Measurements from ENCODE around the gene RASL12. TPM values are rescaled to one million over a fixed set of nuclear protein-coding genes. Genes with fewer than 3 reads are reported as not detected.
A peak's percentile ranks its signal among the peaks of the same experiment; 100 is the strongest.

RASL12 gene
- total and polyA plus RNA-seq, 2 experiments from 2014 or later: 4.6 to 6.4 TPM

DNA sequence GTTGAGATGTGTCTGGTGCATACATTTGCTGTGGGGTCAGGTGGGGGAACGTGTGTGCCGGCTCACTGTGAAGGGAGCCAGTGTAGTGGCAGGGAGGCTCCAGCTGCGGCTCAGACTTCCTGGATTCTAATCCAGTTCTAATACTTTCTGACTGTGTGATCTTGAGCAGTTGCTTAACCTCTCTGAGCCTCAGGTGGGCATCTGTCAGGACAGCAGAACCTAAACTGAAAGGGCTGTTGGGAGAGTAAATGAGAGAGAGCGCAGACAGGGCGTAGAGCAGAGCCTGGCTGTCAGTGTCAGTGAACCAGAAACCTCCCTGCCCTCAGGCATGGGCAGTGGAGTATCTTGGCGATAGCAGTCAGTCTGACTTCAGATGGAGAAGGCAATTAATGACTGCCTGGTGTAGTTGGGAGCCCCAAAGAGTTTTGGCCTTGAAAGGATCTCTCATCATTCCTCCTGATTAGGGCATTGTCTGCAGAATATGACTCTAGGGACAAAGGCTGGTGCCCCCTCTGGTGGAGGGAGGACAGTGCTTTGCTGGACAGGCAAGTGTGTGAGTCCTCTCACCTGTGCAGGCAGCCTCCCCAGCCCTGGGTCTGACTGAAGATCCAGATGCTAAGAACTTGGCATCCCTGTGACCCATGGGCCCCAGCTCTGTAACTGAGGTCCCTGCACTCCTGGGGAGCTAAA, 18.3 kb upstream of the RASL12 start:
- no peaks in the 10 kb centered on the region for H4K20me1 ChIP-seq (ENCODE audit: insufficient read depth, poor library complexity, severe bottlenecking)
- TF ChIP-seq EZH2phosphoT487 (IDR thresholded peaks at IDR 0.05; ENCODE audit: low read depth, severe bottlenecking, unreplicated experiment): no peak
- TF ChIP-seq, protein P1, sequence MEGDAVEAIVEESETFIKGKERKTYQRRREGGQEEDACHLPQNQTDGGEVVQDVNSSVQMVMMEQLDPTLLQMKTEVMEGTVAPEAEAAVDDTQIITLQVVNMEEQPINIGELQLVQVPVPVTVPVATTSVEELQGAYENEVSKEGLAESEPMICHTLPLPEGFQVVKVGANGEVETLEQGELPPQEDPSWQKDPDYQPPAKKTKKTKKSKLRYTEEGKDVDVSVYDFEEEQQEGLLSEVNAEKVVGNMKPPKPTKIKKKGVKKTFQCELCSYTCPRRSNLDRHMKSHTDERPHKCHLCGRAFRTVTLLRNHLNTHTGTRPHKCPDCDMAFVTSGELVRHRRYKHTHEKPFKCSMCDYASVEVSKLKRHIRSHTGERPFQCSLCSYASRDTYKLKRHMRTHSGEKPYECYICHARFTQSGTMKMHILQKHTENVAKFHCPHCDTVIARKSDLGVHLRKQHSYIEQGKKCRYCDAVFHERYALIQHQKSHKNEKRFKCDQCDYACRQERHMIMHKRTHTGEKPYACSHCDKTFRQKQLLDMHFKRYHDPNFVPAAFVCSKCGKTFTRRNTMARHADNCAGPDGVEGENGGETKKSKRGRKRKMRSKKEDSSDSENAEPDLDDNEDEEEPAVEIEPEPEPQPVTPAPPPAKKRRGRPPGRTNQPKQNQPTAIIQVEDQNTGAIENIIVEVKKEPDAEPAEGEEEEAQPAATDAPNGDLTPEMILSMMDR (IDR thresholded peaks at IDR 0.05; ENCODE audit: poor library complexity): peak; percentile 42
- no peaks in the 10 kb centered on the region for H3K9me3 ChIP-seq (ENCODE audit: low read depth)
- no peak overlapping the region for H3K27ac ChIP-seq
- DNase-seq (ENCODE audit: low spot score): peak; percentile 8
- peaks cover 66% of the 10 kb centered on the region for H3K4me1 ChIP-seq (ENCODE audit: insufficient read depth)
- WGBS (ENCODE audit: low lambda C conversion rate, missing lambda C conversion rate): 86% methylated on average over 6 of the region's 6 CpGs
- no peak overlapping the region for H2AFZ ChIP-seq
- H3K79me2 ChIP-seq: no peaks in the 10 kb centered on the region
- no peaks in the 10 kb centered on the region for H3K36me3 ChIP-seq (replicated peaks; ENCODE audit: insufficient read depth, low read depth)
- H3K27me3 ChIP-seq: no peaks in the 10 kb centered on the region
- H3K4me2 ChIP-seq: no peak overlapping the region
- no peaks in the 10 kb centered on the region for H3K9me2 ChIP-seq (replicated peaks; ENCODE audit: insufficient read depth)
- H3K4me3 ChIP-seq: no peak overlapping the region

DNA sequence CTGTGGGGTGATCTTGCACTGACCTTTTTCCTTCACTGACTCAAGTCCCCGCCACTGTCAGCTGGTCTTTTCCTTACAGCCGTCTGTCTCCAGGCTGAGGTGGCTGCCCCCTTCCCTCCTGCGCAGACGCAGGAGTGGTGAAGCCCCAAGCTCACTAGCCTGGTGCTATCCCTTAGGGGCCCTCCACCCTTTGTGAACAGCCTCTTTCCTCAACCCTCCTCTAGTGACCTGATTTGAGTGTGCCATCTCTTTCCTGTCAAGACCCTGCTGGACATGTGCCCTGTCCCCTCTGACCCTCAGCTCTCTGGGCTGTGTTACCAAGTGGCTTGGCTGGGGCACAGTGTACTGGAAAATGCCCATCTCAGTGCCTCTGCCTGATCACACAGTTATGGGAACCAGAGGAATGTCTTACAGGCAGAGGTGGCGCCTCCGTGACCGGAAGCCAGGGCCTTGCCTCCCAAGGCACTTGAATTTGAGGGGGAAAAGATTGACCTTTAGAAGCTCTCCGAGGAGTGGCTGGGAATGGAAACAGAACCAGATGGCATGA, 17.5 kb upstream of the RASL12 start:
- DNase-seq (ENCODE audit: low spot score): no peak
- Histone ChIP-seq H3K79me2 (no peaks in the 10 kb centered on the region), H3K4me3 (no peak overlapping the region), H3K27ac (no peak overlapping the region), H3K4me1 (ENCODE audit: insufficient read depth) (peaks cover 64% of the 10 kb centered on the region), H3K9me3 (ENCODE audit: low read depth) (no peaks in the 10 kb centered on the region), H4K20me1 (ENCODE audit: insufficient read depth, poor library complexity, severe bottlenecking) (no peaks in the 10 kb centered on the region), H3K9me2 (replicated peaks; ENCODE audit: insufficient read depth) (no peaks in the 10 kb centered on the region), H3K36me3 (replicated peaks; ENCODE audit: insufficient read depth, low read depth) (no peaks in the 10 kb centered on the region), H3K27me3 (no peaks in the 10 kb centered on the region), H2AFZ (no peak overlapping the region), H3K4me2 (no peak overlapping the region)
- TF ChIP-seq, protein P1 (IDR thresholded peaks at IDR 0.05; ENCODE audit: poor library complexity): no peak
- WGBS (ENCODE audit: low lambda C conversion rate, missing lambda C conversion rate): 79% methylated on average over 8 of the region's 8 CpGs

DNA sequence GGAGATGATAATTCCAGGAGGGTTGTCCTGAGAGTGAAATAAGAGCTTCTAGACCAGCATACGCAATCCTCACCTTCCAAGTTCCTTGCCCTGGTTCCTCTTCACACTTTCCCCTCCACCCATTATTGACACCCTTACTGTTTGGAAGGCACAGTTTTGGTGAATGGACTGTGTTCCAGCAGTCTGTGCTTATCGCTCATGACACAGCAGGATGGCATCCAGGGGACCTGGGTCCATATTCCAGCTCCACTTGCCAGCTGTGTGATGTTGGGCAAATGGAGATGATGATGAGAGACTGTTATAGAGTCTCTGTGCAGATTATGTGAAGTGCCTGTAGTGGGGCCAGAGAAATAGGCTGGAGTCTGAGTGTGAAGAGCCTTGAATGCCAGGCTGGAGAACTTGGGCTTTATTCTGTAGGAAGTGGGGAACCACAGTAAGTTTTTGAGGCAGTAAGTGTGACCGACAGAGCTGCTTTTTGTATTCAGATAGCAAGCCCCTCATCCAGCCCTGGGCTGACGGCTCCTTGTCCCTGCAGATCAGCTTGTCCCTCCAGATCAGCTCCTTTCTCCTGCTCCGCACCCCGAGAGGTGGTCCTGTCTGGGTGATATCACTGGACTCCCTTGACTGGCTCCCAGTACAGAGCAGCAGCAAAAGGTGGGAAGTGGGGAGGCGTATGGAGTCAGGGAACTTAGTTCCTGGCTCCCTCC, 16.9 kb upstream of the RASL12 start:
- H4K20me1 ChIP-seq (ENCODE audit: insufficient read depth, poor library complexity, severe bottlenecking): no peaks in the 10 kb centered on the region
- no peaks in the 10 kb centered on the region for H3K79me2 ChIP-seq
- TF ChIP-seq, protein P1 (IDR thresholded peaks at IDR 0.05; ENCODE audit: poor library complexity): no peak
- no peak for TF ChIP-seq EZH2 (IDR thresholded peaks at IDR 0.05; ENCODE audit: borderline replicate concordance)
- no peak overlapping the region for H3K4me3 ChIP-seq
- no peak overlapping the region for H3K27ac ChIP-seq
- no peaks in the 10 kb centered on the region for H3K27me3 ChIP-seq
- 94% methylated on average over 7 of the region's 7 CpGs for WGBS (ENCODE audit: low lambda C conversion rate, missing lambda C conversion rate)
- no peaks in the 10 kb centered on the region for H3K9me2 ChIP-seq (replicated peaks; ENCODE audit: insufficient read depth)
- DNase-seq (ENCODE audit: low spot score): no peak
- H2AFZ ChIP-seq: no peak overlapping the region
- H3K9me3 ChIP-seq (ENCODE audit: low read depth): no peaks in the 10 kb centered on the region
- no peak overlapping the region for H3K4me2 ChIP-seq
- no peaks in the 10 kb centered on the region for H3K36me3 ChIP-seq (replicated peaks; ENCODE audit: insufficient read depth, low read depth)
- H3K4me1 ChIP-seq (ENCODE audit: insufficient read depth): peaks cover 58% of the 10 kb centered on the region
